Endothelial cell of umbilical vein (primary cell): ENCODE measurements around the gene RNF121. TPM values are rescaled to one million over a fixed set of nuclear protein-coding genes. Genes with fewer than 3 reads are reported as not detected.

Experiments
- BruUV-seq: library from RNA; stranded (reverse); fragments of 400-500 nt; replicated peaks from 2 replicates; lab custom pipeline; 2021; lab: Mats Ljungman, UMichigan
- CTCF ChIA-PET: fragments of 300-600, 350-600 bp; sonication (Branson Sonifier 250); formaldehyde crosslinking; loops from one replicate; lab custom pipeline; 2021; ENCODE audit warnings: antibody characterized with exemption, inconsistent platforms; lab: Charles Lee
- POLR2A ChIA-PET: fragments of 300-600, 350-600 bp; sonication (Branson Sonifier 250); formaldehyde crosslinking; loops from one replicate; lab custom pipeline; 2021; ENCODE audit warnings: antibody characterized with exemption, inconsistent platforms; lab: Charles Lee
- DNase-seq: peaks from one replicate; pipeline ENCODE4 v3.0.0-alpha.2; 2011; ENCODE audit warnings: low read depth, low spot score
- FAIRE-seq: peaks from 2 replicates; lab custom pipeline; 2011; peaks lifted over from hg19 to GRCh38; lab: Jason Lieb, UNC
- H2AFZ ChIP-seq: 2 replicates; pipeline ENCODE4 v1.6.0; 2012; ENCODE audit warnings: low read depth, low read length, control low read depth, inconsistent platforms
- H3K27ac ChIP-seq: 2 replicates; pipeline ENCODE4 v1.5.1; 2011; ENCODE audit warnings: low read depth, mild to moderate bottlenecking, control low read depth, low read length, moderate library complexity; ENCODE audit not compliant: insufficient read depth
- H3K27me3 ChIP-seq, 2 experiments: 2 replicates each; pipeline versions ENCODE4 v1.6.0 to v1.6.1; 2011; ENCODE audit warnings: low read length in 2 of 2, mixed read lengths in 1 of 2; ENCODE audit not compliant: control insufficient read depth in 2 of 2, insufficient read depth in 2 of 2
- H3K36me3 ChIP-seq, 2 experiments: 2 replicates in 1 of 2; 3 replicates in 1 of 2; pipeline ENCODE4 v1.5.1; 2011; ENCODE audit warnings: low read length in 2 of 2, mild to moderate bottlenecking in 1 of 2, moderate library complexity in 1 of 2; ENCODE audit not compliant: control insufficient read depth in 2 of 2, insufficient read depth in 2 of 2; ENCODE audit errors: extremely low read depth in 1 of 2
- H3K4me1 ChIP-seq: 3 replicates; pipeline ENCODE4 v1.5.1; 2011; ENCODE audit warnings: mild to moderate bottlenecking, low read length; ENCODE audit not compliant: control insufficient read depth, insufficient read depth; ENCODE audit errors: extremely low read depth
- H3K4me2 ChIP-seq: 2 replicates; pipeline ENCODE4 v1.6.1; 2011; ENCODE audit warnings: low read length, control low read depth, mixed read lengths; ENCODE audit not compliant: insufficient read depth
- H3K4me3 ChIP-seq, 3 experiments: fragments of 200-600 bp in 1 of 3; sonication (generic), shearing (Covaris generic) in 1 of 3; replicated peaks in 1 of 3; 2 replicates each; pipeline ENCODE4 v1.5.1; 2011 to 2016; ENCODE audit warnings: control low read depth in 3 of 3, low read length in 3 of 3, mild to moderate bottlenecking in 2 of 3, inconsistent platforms in 1 of 3, low read depth in 1 of 3, moderate library complexity in 1 of 3; ENCODE audit not compliant: insufficient read depth in 1 of 3
- H3K79me2 ChIP-seq: 2 replicates; pipeline ENCODE4 v1.6.0; 2012; ENCODE audit warnings: low read length, inconsistent platforms; ENCODE audit not compliant: control insufficient read depth, insufficient read depth
- H3K9ac ChIP-seq: replicated peaks from 2 replicates; pipeline ENCODE3; 2011; ENCODE audit warnings: low read length, control low read depth; ENCODE audit not compliant: insufficient read depth; ENCODE audit errors: extremely low read depth
- H3K9me1 ChIP-seq: replicated peaks from 3 replicates; pipeline ENCODE4 v1.6.0; 2011; ENCODE audit warnings: mild to moderate bottlenecking, low read length; ENCODE audit not compliant: control insufficient read depth, insufficient read depth; ENCODE audit errors: extremely low read depth
- H3K9me3 ChIP-seq: replicated peaks from 2 replicates; pipeline ENCODE4 v1.5.1; 2012; ENCODE audit warnings: low read length, inconsistent platforms; ENCODE audit not compliant: control insufficient read depth, insufficient read depth
- H4K20me1 ChIP-seq: replicated peaks from 2 replicates; pipeline ENCODE3; 2011; ENCODE audit warnings: mild to moderate bottlenecking, low read length; ENCODE audit not compliant: control insufficient read depth, insufficient read depth; ENCODE audit errors: extremely low read depth
- EZH2 ChIP-seq: IDR thresholded peaks from 2 replicates; pipeline ENCODE4 v1.6.1; 2012; ENCODE audit warnings: borderline replicate concordance, low read depth, mild to moderate bottlenecking, moderate library complexity, low read length, inconsistent platforms; ENCODE audit not compliant: severe bottlenecking
- FOS ChIP-seq: IDR thresholded peaks from 2 replicates; pipeline ENCODE4 v1.6.1; 2011; ENCODE audit warnings: mild to moderate bottlenecking, low read length, moderate library complexity, borderline replicate concordance; ENCODE audit not compliant: insufficient read depth
- GATA2 ChIP-seq: IDR thresholded peaks from 2 replicates; pipeline ENCODE4 v1.7.0; 2011; ENCODE audit warnings: low read depth, mild to moderate bottlenecking, moderate library complexity, mixed read lengths, low read length; ENCODE audit not compliant: insufficient read length, insufficient read depth
- JUN ChIP-seq: IDR thresholded peaks from 2 replicates; pipeline ENCODE4 v1.6.1; 2011; ENCODE audit warnings: borderline replicate concordance, low read depth; ENCODE audit not compliant: insufficient read length, insufficient read depth
- MYC ChIP-seq: IDR thresholded peaks from one replicate; pipeline ENCODE4 v1.6.1; 2011; ENCODE audit warnings: mild to moderate bottlenecking, low read depth, low read length
- POLR2A ChIP-seq: IDR thresholded peaks from 2 replicates; pipeline ENCODE4 v1.6.1; 2012; ENCODE audit warnings: low read depth, mild to moderate bottlenecking, control low read depth, low read length
- POLR2AphosphoS5 ChIP-seq: IDR thresholded peaks from 2 replicates; pipeline ENCODE4 v1.6.1; 2012; ENCODE audit warnings: low read depth, mild to moderate bottlenecking, control low read depth, low read length, moderate library complexity; ENCODE audit not compliant: insufficient read depth
- dilution Hi-C: fragments of 300-500 bp; cut with MboI; formaldehyde crosslinking; loops from one replicate; pipeline ENCODE4 v1.15.0; 2019; ENCODE audit warnings: low sequenced_read_pairs; ENCODE audit not compliant: extremely low pct_ligation_motif_present
- intact Hi-C: fragments of 100-400 bp; cut with micrococcal nuclease; formaldehyde crosslinking; loops from one replicate; pipeline ENCODE4 v1.10.0; 2022
- polyA plus RNA-seq, 4 experiments: library from polyadenylated mRNA; depleted of rRNA in 3 of 4; stranded (reverse) in 3 of 4; unstranded in 1 of 4; fragments of >200 nt; gene quantifications; 2 replicates each; pipeline versions ENCODE4 v1.2.1 to v1.2.3, GENCODE V29; 2011 to 2012; ENCODE audit warnings: missing spikeins in 1 of 4
- total RNA-seq: library from RNA; stranded (reverse); gene quantifications from 2 replicates; pipeline ENCODE4 v1.2.3, GENCODE V29; 2021
- TF ChIP-seq, protein P1 (sequence below), 2 donors: IDR thresholded peaks; 1 replicate in 1 of 2; 2 replicates in 1 of 2; pipeline ENCODE4 v1.5.1; 2011; ENCODE audit warnings: low read length in 2 of 2, mild to moderate bottlenecking in 2 of 2, moderate library complexity in 2 of 2, control low read depth in 1 of 2, inconsistent platforms in 1 of 2, low read depth in 1 of 2; ENCODE audit not compliant: insufficient read depth in 1 of 2; ENCODE audit errors: extremely low read depth in 1 of 2
- TF ChIP-seq, protein P2 (sequence below): IDR thresholded peaks from 2 replicates; pipeline ENCODE4 v1.6.1; 2011; ENCODE audit not compliant: insufficient read depth, insufficient read length

Gene RNF121
- total and polyA plus RNA-seq, 2 donors (not counting 3 experiments of a cell fraction or from before 2014, with no cell fraction given) = 61.4 to 99.9 TPM

DNA sequence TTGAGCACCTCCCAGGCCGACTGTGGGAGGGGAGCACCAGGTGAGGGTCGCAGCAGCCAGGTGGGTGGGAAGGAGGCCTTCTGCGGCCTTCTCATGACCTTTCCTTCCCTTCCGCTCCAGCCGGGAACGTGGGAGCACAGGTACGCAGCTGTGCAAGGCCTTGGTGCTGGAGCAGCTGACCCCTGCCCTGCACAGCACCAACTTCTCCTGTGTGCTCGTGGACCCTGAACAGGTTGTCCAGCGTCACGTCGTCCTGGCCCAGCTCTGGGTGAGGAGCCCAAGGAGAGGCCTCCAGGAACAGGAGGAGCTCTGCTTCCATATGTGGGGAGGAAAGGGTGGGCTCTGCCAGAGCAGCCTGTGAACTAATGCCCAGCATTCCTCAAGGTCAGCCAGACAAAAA lies 72.4 kb downstream of the RNF121 start:
- Histone ChIP-seq H3K9ac (no peak overlapping the region), H3K79me2 (no peaks in the 10 kb centered on the region), H3K27me3 (no peaks in the 10 kb centered on the region), H3K4me3 (no peak overlapping the region), H3K36me3 (peaks cover 17 to 54% of the 10 kb centered on the region in 2 experiments), H3K4me1 (peaks cover 14% of the 10 kb centered on the region), H4K20me1 (no peaks in the 10 kb centered on the region), H3K9me3 (no peaks in the 10 kb centered on the region), H3K27ac (no peak overlapping the region), H2AFZ (no peak overlapping the region), H3K9me1 (no peaks in the 10 kb centered on the region), H3K4me2 (no peak overlapping the region)
- no peak for FAIRE-seq
- no peak for DNase-seq
- CTCF ChIA-PET = no interaction called here
- dilution Hi-C loops (no loop called here), intact Hi-C loops (no loop called here)
- POLR2A ChIA-PET = no interaction called here
- TF ChIP-seq FOS (no peak), MYC (no peak), POLR2A (no peak), GATA2 (no peak), EZH2 (no peak), POLR2AphosphoS5 (no peak), JUN (no peak)
- TF ChIP-seq, protein P1, sequence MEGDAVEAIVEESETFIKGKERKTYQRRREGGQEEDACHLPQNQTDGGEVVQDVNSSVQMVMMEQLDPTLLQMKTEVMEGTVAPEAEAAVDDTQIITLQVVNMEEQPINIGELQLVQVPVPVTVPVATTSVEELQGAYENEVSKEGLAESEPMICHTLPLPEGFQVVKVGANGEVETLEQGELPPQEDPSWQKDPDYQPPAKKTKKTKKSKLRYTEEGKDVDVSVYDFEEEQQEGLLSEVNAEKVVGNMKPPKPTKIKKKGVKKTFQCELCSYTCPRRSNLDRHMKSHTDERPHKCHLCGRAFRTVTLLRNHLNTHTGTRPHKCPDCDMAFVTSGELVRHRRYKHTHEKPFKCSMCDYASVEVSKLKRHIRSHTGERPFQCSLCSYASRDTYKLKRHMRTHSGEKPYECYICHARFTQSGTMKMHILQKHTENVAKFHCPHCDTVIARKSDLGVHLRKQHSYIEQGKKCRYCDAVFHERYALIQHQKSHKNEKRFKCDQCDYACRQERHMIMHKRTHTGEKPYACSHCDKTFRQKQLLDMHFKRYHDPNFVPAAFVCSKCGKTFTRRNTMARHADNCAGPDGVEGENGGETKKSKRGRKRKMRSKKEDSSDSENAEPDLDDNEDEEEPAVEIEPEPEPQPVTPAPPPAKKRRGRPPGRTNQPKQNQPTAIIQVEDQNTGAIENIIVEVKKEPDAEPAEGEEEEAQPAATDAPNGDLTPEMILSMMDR (IDR thresholded peaks at IDR 0.05; ENCODE audit: extremely low read depth in 1 of 2, insufficient read depth in 1 of 2, low read depth in 1 of 2, low read length in 2 of 2) = no peak
- TF ChIP-seq, protein P2, sequence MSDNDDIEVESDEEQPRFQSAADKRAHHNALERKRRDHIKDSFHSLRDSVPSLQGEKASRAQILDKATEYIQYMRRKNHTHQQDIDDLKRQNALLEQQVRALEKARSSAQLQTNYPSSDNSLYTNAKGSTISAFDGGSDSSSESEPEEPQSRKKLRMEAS = no peak
- BruUV-seq = no TSS peak
